HPDE6-E6E7 (cell line): ENCODE measurements around the gene FBXO21.
"Not testable (repeated sequence)": the region's sequence is repeated elsewhere in the genome, so short reads cannot be mapped to it uniquely, and the experiment has no call there.

Experiments
- DNase-seq: peaks from one replicate; pipeline ENCODE4 v3.0.0; 2011; ENCODE audit warnings: missing footprints; ENCODE audit errors: extremely low spot score

Gene FBXO21

DNA sequence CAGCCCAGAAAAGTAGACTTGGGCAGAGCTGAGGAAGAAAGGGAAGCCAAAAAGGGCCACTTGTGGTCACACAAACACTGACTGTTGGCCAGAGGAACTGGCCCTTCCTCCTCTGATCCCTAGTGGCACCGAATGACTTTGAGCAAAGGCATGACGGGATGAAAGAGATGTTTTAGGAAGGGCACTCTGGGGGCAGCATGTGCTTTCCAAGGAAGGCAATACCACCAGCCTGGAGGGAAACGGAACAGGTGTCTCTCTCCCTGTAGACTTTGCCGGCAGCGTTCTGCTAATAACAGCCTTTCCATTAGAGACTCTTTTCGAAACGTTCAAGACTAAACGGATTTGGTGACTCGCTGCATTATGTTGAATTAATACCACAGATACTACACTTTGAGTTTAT, 12.3 kb upstream of the FBXO21 start:
- no peak for DNase-seq

DNA sequence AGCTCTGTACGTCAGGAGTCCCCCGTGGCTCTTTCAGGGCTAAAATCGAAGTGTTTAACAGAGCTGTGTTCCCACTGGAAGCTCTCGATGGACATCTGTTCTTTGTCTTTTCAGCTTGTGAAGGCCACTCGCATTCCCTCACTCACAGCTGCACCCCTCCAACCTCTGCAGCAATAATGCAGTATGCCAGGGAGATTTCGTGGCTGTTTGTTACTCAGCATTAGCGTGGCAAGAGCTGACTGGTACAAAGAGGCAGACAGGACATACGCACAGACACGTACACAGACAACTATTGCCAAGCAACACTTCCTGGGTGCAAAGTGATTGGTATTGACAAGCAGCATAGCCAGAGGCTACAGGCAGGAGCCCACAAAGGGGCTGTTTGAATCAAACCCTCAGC, 11.8 kb upstream of the FBXO21 start:
- DNase-seq = no peak

DNA sequence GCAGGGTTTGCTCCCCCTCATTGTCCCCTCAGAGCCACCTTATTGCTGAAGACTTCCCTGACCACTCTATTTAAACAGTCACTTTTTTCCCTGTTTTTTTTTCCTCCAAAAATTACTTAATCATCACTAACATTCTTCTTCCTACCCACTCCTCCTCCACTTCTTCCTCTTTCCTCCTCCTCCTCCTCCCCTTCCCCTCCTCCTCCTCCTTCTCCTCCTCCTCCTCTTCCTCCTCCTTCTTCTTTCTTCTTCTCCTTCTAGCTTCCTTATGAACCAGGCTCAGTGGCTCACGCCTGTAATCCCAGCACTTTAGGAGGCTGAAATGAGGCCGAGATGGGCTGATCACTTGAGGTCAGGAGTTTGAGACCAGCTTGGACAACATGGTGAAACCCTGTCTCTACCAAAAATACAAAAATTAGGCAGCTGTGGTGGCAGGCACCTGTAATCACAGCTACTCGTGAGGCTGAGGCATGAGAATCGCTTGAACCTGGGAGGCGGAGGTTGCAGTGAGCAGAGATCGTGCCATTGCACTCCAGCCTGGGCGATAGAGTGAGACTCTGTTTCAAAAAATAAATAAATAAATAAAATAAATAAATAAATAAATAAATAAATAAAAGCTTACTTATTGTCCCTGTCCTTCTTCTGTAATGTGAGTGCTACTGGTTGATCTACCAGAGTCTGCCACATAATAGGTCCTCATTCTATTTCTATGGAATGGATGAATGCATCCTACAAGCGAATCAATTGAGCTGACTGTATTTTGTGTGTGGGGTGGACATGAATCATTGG, 9.9 kb upstream of the FBXO21 start:
- not testable (repeated sequence) for DNase-seq

DNA sequence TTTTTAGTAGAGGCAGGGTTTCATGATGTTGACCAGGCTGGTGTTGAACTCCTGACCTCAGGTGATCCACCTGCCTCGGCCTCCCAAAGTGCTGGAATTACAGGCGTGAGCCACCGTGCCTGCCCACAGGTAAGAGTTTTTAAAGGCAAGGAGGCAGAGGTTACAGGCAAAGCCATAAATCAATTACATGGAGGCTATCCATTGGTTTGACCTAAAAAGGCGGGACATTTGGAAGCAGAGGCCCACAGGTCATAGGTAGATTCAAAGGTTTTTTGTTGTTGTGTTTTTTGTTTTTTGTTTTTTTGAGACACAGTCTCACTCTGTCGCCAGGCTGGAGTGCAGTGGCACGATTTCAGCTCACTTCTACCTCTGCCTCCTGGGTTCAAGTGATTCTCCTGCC, 6.1 kb upstream of the FBXO21 start:
- DNase-seq = not testable (repeated sequence)

DNA sequence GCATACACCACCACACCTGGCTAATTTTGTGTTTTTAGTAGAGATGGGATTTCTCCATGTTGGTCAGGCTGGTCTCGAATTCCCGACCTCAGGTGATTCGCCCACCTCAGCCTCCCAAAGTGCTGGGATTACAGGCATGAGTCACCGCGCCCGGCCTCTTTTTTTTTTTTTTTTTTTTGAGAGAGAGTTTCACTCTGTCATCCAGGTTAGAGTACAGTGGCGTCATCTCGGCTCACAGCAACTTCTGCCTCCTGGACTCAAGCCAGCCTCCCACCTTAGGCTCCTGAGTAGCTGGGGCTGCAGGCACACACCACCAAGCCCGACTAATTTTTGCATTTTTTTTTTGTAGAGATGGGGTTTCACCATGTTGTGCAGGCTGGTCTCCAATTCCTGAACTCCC, 4.8 kb upstream of the FBXO21 start:
- not testable (repeated sequence) for DNase-seq

DNA sequence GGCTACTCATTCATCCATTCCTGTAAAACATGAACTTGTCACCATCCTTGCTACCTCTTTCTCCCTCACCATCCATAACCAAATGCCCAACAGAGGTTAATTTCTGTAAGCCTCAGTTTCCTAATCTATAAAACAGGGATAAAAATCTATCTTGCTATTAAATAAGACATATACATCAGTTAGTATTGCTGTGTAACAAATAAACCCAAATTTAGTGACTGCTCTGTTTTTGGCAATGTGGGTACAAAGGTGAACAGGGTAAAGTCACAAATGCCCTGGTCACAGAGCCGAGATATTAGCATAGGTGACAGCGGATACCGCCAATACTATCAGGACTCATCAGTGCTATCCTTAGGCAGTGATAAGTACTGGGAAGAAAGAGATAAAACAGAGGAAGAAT, 3.6 kb upstream of the FBXO21 start:
- no peak for DNase-seq

DNA sequence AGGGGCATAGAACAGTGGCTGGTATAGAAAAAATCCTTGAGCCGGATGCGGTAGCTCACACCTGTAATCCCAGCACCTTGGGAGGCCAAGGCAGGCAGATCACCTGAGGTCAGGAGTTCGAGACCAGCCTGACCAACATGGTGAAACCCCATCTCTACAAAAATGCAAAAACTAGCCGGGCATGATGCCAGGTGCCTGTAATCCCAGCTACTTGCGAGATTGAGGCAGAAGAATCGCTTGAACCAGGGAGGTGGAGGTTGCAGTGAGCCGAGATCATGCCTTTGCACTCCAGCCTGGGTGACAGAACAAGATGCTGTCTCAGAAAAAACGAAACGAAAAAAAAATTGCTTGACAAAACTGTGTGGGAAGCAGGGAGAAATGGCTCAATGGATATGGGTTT, 2.3 kb upstream of the FBXO21 start:
- DNase-seq = not testable (repeated sequence)

DNA sequence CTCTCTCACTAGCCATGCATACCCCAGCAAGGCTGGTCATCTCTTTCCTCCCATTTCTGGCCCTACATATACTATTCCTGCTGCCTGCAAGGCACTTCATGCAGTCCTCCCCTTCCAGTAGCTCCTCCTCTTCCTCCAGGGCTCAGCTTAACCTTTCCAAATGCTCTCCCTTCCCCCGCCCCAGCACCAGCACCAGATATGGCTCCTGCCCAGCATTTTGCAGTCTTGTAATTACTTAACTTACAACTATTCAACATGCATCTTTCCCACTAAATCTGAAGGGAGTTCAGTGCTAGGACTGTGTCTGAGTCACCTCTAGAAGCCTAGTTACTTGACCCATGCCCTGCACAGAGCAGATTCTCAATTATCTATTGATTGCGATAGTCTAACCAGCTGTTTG, 1.8 kb upstream of the FBXO21 start:
- DNase-seq = no peak

DNA sequence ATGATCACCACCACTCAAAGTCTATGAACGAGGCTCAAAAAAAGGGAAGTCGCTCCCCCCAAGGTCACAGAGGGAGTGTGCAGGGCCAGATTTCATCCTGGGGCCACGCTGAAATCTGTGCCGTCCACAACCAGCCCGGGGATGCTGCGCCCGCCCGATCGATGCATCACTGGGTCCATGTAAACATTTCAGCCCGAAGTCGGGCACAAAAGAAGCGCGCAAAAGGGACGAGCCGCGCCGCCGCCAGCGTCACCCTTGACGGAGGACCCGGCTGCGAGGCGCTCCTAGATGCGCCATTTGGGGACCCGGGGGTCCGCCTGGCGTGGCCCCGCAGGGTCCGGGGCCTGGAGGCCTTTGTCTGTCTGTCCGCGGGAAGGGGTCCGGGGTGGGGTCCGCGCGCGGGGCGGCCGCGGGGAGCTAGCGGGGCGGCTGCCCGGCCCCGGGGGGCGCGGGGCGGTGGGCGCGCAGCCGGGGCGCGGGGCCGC, 503 bp downstream of the FBXO21 start:
- DNase-seq = peak; percentile 38

DNA sequence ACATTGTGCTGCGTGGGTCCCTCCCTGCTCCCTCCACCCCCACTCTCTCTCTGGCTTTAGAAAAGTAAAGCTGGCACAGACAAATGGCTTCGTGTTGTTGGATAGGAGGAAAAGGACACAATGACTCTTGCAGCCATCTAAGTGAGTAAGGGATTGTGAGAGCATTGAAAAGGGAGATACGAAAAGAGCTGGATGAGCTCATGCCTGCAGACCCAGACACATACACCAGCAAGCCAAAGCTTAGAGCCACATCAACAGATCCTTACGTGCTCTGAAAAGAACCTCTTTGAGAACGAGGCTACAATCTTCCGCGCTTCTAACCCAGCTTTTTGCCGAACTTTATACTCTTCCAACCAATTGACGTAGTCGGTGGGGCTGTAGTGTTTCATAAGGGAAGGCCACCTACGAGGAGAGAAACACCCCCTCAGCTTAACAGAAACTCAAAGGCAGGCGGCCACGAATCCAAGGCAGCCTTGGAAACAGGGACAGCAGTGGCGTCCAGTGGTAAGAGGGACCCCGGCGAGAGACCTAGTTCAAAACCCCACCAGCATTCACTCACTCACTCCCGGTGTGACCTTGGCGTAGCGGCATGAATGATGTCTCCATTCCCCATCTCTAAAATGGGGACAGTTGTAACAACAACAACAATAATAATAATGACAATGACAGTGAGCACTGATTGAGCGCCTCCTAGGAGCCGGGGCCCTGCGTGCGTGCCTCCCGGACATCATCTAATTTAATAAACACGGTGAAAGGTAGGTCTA, 1.1 kb downstream of the FBXO21 start:
- no peak for DNase-seq

DNA sequence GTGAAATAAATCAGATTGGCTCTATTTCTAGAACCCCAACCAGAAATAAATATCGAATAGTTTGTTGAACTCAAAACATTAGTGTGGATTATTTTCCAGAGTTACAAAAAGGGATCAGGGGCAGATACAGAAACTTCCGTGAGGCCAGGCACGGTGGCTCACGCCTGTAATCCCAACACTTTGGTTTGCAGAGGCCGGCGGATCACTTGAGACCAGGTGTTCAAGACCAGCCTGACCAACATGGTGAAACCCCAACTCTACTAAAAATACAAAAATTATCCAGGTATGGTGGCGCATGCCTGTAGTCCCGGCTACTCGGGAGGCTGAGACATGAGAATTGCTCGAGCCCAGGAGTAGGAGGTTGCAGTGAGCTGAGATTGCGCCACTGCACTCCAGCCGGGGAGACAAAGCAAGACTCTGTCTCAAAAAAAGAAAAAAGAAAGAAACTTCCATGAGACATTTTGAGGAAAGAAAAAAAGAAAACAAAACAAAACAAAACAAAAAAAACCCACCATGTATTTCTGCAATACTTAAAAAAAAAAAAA, 2.1 kb downstream of the FBXO21 start:
- DNase-seq = no peak

DNA sequence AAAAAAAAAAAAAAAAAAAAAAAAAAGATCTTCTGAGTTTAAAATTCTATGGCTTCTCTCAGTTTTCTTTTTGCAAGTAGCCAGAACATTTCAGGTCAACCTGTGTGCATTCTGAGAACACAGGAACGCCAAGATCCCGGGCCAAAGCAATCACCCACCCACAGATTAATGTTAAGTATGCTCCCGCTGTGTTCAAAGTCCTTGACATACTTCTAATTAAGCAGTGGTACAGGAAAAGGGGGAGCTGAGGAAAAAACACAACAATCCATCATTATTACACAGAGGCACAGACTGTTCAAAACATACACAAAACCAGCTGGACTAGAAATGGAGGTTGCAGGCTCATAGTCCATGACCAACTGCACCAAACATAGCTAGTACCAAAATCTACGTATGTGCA, 2.8 kb downstream of the FBXO21 start:
- no peak for DNase-seq

DNA sequence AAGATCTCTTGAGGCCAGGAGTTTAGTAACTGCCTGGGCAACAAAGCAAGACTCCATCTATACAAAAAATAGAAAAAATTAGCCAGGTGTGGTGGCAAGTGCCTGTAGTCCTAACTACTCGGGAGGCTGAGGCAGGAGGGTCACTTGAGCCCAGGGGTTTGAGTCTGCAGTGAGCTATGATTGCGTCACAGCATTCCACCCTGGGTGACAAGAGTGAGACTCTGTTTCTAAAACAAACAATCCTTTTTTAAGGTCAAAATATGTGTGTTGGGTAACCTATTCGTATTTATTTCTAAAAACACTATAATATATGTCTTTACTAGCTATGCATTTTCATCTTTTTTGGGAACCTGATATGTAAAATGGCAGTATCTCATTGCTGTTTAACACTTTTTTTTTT, 7.4 kb downstream of the FBXO21 start:
- no peak for DNase-seq

DNA sequence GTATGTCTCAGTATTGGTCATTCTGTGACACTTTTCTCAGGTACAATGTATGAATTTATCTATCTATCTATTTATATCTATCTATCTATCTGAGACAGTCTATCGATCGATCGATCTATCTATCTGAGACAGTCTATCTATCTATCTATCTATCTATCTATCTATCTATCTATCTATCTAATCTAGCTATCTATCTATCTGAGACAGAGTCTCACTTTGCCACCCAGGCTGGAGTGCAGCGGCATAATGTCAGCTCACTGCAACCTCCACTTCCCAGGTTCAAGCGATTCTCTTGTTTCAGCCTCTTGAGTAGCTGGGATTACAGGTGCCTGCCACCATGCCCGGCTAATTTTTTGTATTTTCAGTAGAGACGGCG, 8.8 kb downstream of the FBXO21 start:
- not testable (repeated sequence) for DNase-seq

DNA sequence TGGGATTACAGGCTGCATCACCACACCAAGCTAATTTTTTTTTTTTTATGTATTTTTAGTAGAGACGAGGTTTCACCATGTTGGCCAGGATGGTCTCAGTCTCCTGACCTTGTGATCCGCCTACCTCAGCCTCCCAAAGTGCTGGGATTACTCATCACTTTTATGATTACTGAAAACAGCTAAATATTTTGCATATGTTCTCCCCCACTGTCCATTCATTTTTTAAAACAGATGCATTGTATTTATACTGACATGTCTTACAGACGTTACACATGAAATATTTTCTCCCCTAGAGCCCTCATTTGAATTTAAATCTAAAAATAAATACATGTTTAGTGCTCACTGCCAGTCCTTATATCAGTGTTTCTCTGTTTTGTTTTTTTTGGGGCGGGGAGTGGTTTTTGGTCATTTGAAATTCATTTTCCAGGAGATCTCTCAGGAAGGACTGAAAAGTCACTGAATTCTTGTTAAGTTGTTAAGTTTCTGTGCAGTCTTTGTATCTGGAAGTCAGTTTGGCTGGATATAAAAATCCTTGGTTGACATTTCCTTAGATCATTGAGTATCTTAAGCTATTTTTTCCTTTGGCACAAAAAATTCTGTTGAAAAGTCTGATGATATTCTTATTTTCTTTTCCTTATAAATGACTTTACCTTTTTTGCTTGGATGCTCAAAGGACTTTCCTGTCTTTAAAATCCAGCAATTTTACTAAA, 9.4 kb downstream of the FBXO21 start:
- DNase-seq = no peak

DNA sequence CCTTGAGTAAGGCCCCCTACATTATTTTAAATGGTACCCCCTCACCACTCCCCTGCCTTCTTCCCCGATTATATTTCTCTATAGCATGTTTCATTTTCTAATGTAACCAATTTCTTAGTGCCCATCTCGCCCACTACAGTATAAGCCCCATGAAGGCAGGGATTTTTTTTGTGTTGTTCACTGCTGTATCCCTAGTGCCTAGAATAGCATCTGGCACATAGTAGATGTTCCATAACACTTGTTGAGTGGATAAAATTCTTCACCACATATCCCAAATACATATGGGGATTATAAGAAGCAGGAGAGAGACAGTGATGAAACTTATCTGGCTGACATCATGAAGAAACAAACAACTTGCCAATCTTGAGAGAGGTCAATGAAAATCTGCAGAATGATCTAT, 11.5 kb downstream of the FBXO21 start:
- no peak for DNase-seq

DNA sequence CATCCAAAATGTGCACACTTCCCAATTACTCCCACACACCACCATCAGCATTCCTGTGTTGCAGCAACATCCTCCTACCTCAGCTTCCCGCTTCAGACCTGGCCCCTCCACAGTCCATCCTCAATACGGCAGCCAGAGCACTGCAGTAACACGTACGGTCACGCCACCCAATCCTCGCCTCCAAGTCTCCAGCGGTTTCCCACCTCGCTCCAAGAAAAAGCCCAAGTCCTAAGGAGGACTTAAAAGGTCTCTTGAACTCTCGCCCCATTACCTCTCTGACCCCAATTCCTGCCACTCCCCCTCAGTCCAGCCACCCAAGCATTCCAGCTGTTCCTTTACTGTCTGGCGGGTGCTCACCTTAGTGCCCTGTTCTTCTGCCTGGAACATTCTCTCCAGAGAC, 12.0 kb downstream of the FBXO21 start:
- DNase-seq = no peak

DNA sequence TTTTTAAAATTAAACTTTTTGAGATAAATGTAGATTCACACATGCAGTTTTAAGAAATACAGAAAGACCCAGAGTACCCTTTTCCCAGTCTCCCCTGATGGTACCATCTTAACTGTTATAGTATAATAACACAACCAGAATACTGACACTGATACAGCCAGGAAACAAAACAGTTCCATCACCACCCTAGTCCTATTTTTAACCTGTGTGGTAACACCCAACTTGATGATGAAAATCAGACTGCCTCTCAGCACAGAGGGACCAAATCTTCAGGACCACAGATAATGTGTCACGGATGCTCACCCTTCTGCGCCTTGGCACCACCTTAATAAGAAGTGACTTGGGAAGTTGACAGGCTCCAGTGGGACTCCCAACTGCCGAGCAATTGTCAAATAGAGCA, 18.1 kb downstream of the FBXO21 start:
- DNase-seq = no peak

DNA sequence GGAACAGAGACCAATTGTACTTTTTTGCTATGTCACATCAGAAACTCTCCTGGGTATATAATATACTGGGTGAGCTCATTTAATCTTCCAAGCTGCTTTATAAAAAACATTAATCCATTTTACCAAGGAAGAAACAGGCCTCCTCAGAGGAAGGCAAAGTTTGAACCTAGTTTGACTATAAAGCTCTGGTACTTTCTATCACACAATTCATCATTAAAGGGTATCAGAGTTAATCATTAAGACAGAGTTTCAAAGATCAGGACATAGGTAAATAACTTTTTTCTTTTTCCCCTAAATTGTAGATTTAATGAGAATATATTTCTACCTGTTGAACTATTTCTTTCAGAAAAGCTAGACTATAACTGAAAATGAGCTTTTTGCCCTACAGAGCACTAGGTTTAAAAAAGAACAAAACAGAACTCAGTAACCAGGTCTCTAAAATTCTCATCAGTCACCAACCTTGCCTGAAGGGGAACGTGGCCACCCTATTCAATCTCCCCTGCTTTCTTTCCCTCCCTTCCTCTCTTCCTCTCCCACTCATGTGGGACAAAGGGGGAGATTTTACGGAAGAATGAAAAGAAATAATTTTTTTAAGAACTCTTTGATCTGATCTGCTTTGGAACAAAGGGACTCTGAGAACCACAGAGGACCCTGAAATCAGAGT, 18.6 kb downstream of the FBXO21 start:
- no peak for DNase-seq

DNA sequence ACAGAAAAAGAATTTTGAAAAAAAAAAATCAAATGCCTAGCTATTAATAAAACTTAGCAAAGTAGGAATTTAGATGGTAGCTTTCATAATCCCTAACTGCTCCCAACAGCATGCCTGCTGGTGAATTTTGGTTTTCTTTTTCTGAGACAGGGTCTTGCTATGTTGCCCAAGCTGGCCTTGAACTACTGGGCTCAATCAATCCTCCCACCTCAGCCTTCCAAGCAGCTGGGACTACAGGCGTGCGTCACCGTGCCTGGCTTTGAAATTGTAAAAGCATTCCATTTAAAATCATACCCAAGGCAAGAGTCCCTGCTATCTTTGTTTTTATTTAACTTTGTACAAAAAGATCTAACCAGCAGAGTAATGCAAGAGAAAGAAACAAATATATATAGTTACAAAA, 20.7 kb downstream of the FBXO21 start:
- no peak for DNase-seq

DNA sequence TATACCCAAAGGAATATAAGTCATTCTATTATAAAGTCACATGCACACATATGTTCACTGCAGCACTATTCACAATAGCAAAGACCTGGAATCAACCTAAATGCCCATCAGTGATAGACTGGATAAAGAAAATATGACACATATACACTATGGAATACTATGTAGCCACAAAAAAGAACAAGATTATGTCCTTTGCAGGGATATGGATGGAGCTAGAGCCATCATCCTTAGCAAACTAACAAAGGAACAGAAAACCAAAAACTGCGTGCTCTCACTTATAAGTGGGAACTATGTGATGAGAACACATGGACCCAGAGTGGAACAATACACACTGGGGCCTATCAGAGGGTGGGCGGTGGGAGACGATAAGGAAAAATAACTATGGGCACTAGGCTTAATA, 21.3 kb downstream of the FBXO21 start:
- DNase-seq = no peak

DNA sequence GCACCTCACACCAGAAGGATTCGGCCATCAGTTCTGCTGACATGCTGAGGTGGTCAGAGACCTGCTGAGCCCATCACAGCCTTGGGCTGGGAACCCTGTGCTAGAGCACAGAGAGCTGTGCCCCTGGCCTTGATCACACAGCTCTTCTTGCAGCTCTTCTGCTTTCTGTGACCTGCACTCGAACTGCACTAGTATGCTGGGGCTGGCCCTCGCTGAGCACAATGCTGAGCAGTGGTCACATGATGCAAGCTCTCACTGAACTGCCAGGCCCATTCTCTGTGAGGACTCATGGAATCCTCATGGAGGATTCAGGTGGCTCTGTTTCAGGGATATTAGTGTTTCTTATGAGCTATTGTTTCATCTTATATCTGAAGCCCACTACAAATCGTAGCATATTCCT, 22.5 kb downstream of the FBXO21 start:
- no peak for DNase-seq
